Measurements from ENCODE around the gene FANCM. TPM values are rescaled to one million over a fixed set of nuclear protein-coding genes. Genes with fewer than 3 reads are reported as not detected.

The FANCM gene
- total and polyA plus RNA-seq, 9 of the 15 experiments (the other 6 are each of a cell fraction or from before 2014, with no cell fraction given): 5.1 to 14.4 (median 6.2) TPM

- no peak for TF ChIP-seq HEY1 (CRISPR knock-in tag; IDR thresholded peaks at IDR 0.05; ENCODE audit: borderline replicate concordance)
- TF ChIP-seq JUND (IDR thresholded peaks at IDR 0.05; ENCODE audit: borderline replicate concordance, low read depth, low read length): peak; percentile 45; the same call in 1 of the 2 replicates
- peak; percentile 18; the same call in 1 of the 3 replicates for TF ChIP-seq JUND (tag; IDR thresholded peaks at IDR 0.05; ENCODE audit: borderline replicate concordance, low read depth, low read length)
- TF ChIP-seq POLR2A (conservative IDR thresholded peaks at IDR 0.05): peak; percentile 83
- TF ChIP-seq TAF7 (tag; IDR thresholded peaks at IDR 0.05): 0 out of 2 replicates have a peak, but pooled peaks have one; percentile 37
- TF ChIP-seq E2F4 (CRISPR knock-in tag; IDR thresholded peaks at IDR 0.05; ENCODE audit: low read depth): peak; percentile 73; the same call in 1 of the 2 replicates
These were observed at the start of gene FANCM (continued) for GRCh38 chr14:45135659-45136395.

- peaks cover 16% of the 10 kb centered on the region for H3K36me3 ChIP-seq (ENCODE audit: control insufficient read depth, insufficient read depth, low read length)
- H4K20me1 ChIP-seq (replicated peaks; ENCODE audit: control insufficient read depth, insufficient read depth, low read length): peaks cover 6% of the 10 kb centered on the region
- intact Hi-C loops (cut with micrococcal nuclease): no loop called here
- BruUV-seq (replicated peaks): no TSS peak
- no peaks in the 10 kb centered on the region for H3K27me3 ChIP-seq (ENCODE audit: control insufficient read depth in 2 of 2, insufficient read depth in 2 of 2, low read length in 2 of 2)
- no peak overlapping the region for H3K9ac ChIP-seq (ENCODE audit: insufficient read depth in 1 of 2, low read depth in 2 of 2, low read length in 2 of 2)
- DNase-seq (ENCODE audit: extremely low read depth in 1 of 4, low spot score in 3 of 4) (no peak), ATAC-seq (no peak), FAIRE-seq (no peak)
- 0% methylated on average over 1 of the region's 1 CpG for WGBS (ENCODE audit: insufficient coverage, low coverage, missing lambda C conversion rate)
- H3K27ac ChIP-seq (ENCODE audit: extremely low read depth, low read depth, low read length): no peak overlapping the region
- ChIA-PET POLR2A (no interaction called here), CTCF (ENCODE audit: low intra/inter-chr PET ratio) (no interaction called here)
- H3K4me3 ChIP-seq: no peak overlapping the region
- in situ Hi-C loops (cut with MboI): no loop called here
- H2AFZ ChIP-seq (ENCODE audit: low read depth, low read length): no peak overlapping the region
- no peak overlapping the region for H3K4me2 ChIP-seq (ENCODE audit: insufficient read depth, low read length)
- H3K79me2 ChIP-seq (ENCODE audit: control insufficient read depth, insufficient read depth, low read length): peaks cover 98% of the 10 kb centered on the region
- H3K4me1 ChIP-seq (replicated peaks in 1 of 2; ENCODE audit: control insufficient read depth in 2 of 2, insufficient read depth in 2 of 2, low read length in 2 of 2): no peaks in the 10 kb centered on the region; a peak in 2 of 5 replicates
- H3K9me1 ChIP-seq (ENCODE audit: control insufficient read depth, insufficient read depth, low read length): no peaks in the 10 kb centered on the region
- no peaks in the 10 kb centered on the region for H3K9me3 ChIP-seq (replicated peaks; ENCODE audit: control insufficient read depth, insufficient read depth, low read depth, low read length)
- TF ChIP-seq CHD1 (IDR thresholded peaks at IDR 0.05; ENCODE audit: low read length): no peak
- no peak for TF ChIP-seq VEZF1 (CRISPR knock-in tag; IDR thresholded peaks at IDR 0.05)
- TF ChIP-seq GABPB2 (CRISPR knock-in tag; conservative IDR thresholded peaks at IDR 0.05): no peak
- TF ChIP-seq HNRNPK (IDR thresholded peaks at IDR 0.05; ENCODE audit: low read depth, low read length, poor library complexity, severe bottlenecking): no peak
- TF ChIP-seq SAP30 (IDR thresholded peaks at IDR 0.05; ENCODE audit: borderline replicate concordance, insufficient read depth, low read depth, low read length, poor library complexity, severe bottlenecking): no peak
- no peak for TF ChIP-seq POLR2AphosphoS2 (IDR thresholded peaks at IDR 0.05; ENCODE audit: low read length)
- TF ChIP-seq TAF1 (IDR thresholded peaks at IDR 0.05; ENCODE audit: control insufficient read depth, extremely low read depth, insufficient read depth, low read length, severe bottlenecking): no peak
- no peak for TF ChIP-seq NR2F6 (CRISPR knock-in tag; IDR thresholded peaks at IDR 0.05)
- no peak for TF ChIP-seq DNMT1 (IDR thresholded peaks at IDR 0.05)
- TF ChIP-seq FOSL1 (tag; conservative IDR thresholded peaks at IDR 0.05): no peak
- no peak for TF ChIP-seq DMBX1 (CRISPR knock-in tag; IDR thresholded peaks at IDR 0.05; ENCODE audit: borderline replicate concordance)
- no peak for TF ChIP-seq EZH2 (IDR thresholded peaks at IDR 0.05; ENCODE audit: borderline replicate concordance, low read depth, low read length)
- TF ChIP-seq ZNF586 (CRISPR knock-in tag; conservative IDR thresholded peaks at IDR 0.05): no peak
- TF ChIP-seq ZBTB8A (IDR thresholded peaks at IDR 0.05; ENCODE audit: partially characterized antibody): no peak
These were observed 45.9 kb upstream of the FANCM start for GRCh38 chr14:45089813-45090212.
